ENCODE measurements around the gene PLIN4. TPM values are rescaled to one million over a fixed set of nuclear protein-coding genes. Genes with fewer than 3 reads are reported as not detected.

The PLIN4 gene
- total RNA-seq, 1 experiment from 2014 or later: 1.8 TPM

GRCh38 chr19:4556597-4557127 is 38.4 kb upstream of the PLIN4 start:
- peak; percentile 86 for DNase-seq (ENCODE audit: unreplicated experiment)
- POLR2A ChIA-PET: interaction anchor here (1.1 kb wide), 1 partner anchor 79 kb away, joined by 3 read pairs; no protein-coding TSS in a partner anchor
- Mint-ChIP-seq H3K27ac (ENCODE audit: low read depth, unreplicated experiment) (no peak overlapping the region), H3K4me3 (ENCODE audit: unreplicated experiment) (no peak overlapping the region), H3K4me1 (ENCODE audit: insufficient read depth, unreplicated experiment) (no peaks in the 10 kb centered on the region), H3K27me3 (ENCODE audit: insufficient read depth, unreplicated experiment) (peaks cover 19% of the 10 kb centered on the region), H3K9me3 (ENCODE audit: unreplicated experiment) (peaks cover 15% of the 10 kb centered on the region), H3K36me3 (ENCODE audit: insufficient read depth, unreplicated experiment) (no peaks in the 10 kb centered on the region)
- no peak for TF ChIP-seq CTCF (IDR thresholded peaks at IDR 0.05; ENCODE audit: unreplicated experiment)
- BruUV-seq (replicated peaks): no TSS peak
- intact Hi-C loops (cut with micrococcal nuclease): no loop called here
- CTCF ChIA-PET: interaction anchor here (0.6 to 1.8 kb wide), 6 partner anchors 10 to 80 kb away, joined by 3 to 7 read pairs (median 4); no protein-coding TSS in a partner anchor

- ChIA-PET POLR2A (interaction anchor here (1.1 kb wide), 1 partner anchor 80 kb away, joined by 3 read pairs; no protein-coding TSS in a partner anchor), CTCF (interaction anchor here (0.6 to 1.8 kb wide), 7 partner anchors 11 to 289 kb away, joined by 3 to 7 read pairs (median 4); no protein-coding TSS in a partner anchor)
- Mint-ChIP-seq H3K9me3 (ENCODE audit: unreplicated experiment) (peaks cover 15% of the 10 kb centered on the region), H3K27ac (ENCODE audit: low read depth, unreplicated experiment) (no peak overlapping the region), H3K4me3 (ENCODE audit: unreplicated experiment) (no peak overlapping the region), H3K36me3 (ENCODE audit: insufficient read depth, unreplicated experiment) (no peaks in the 10 kb centered on the region), H3K4me1 (ENCODE audit: insufficient read depth, unreplicated experiment) (no peaks in the 10 kb centered on the region), H3K27me3 (ENCODE audit: insufficient read depth, unreplicated experiment) (peaks cover 23% of the 10 kb centered on the region)
- BruUV-seq (replicated peaks): no TSS peak
- intact Hi-C loops (cut with micrococcal nuclease): no loop called here
- no peak for TF ChIP-seq CTCF (IDR thresholded peaks at IDR 0.05; ENCODE audit: unreplicated experiment)
- DNase-seq (ENCODE audit: unreplicated experiment): peak; percentile 66
These were observed 37.6 kb upstream of the PLIN4 start for GRCh38 chr19:4555657-4556561.

DNA sequence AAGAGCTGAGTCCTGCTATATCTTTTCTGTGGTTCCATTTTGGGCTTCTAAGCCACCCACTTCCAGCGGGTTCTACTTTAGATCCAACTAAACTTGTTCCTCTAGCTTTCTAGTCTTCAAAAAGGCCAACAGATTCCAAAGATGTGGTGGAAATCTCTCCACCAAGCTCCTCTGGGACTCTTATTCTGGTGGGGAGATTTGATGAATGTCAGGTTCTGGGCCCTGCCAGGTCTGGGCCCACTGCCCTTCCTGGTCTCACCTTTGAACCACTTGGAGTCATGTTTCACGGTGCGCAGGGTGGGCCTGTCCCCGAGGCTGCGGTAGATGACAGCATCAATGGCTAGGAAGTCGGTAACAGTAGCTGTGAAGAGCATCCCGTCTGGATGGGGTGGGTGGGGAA is 36.4 kb upstream of the PLIN4 start:
- no peaks in the 10 kb centered on the region for H3K4me1 Mint-ChIP-seq (ENCODE audit: insufficient read depth, unreplicated experiment)
- intact Hi-C loops (cut with micrococcal nuclease): no loop called here
- no TSS peak for BruUV-seq (replicated peaks)
- H3K9me3 Mint-ChIP-seq (ENCODE audit: unreplicated experiment): peaks cover 15% of the 10 kb centered on the region
- no peak overlapping the region for H3K27ac Mint-ChIP-seq (ENCODE audit: low read depth, unreplicated experiment)
- CTCF ChIA-PET: interaction anchor here (0.6 to 1.2 kb wide), 5 partner anchors 13 to 288 kb away, joined by 3 to 6 read pairs (median 3); no protein-coding TSS in a partner anchor
- H3K4me3 Mint-ChIP-seq (ENCODE audit: unreplicated experiment): no peak overlapping the region
- no peak for DNase-seq (ENCODE audit: unreplicated experiment)
- no peaks in the 10 kb centered on the region for H3K36me3 Mint-ChIP-seq (ENCODE audit: insufficient read depth, unreplicated experiment)
- peaks cover 23% of the 10 kb centered on the region for H3K27me3 Mint-ChIP-seq (ENCODE audit: insufficient read depth, unreplicated experiment)
- no peak for TF ChIP-seq CTCF (IDR thresholded peaks at IDR 0.05; ENCODE audit: unreplicated experiment)
- POLR2A ChIA-PET: interaction anchor here (0.6 kb wide), 1 partner anchor 99 kb away, joined by 3 read pairs; no protein-coding TSS in a partner anchor

DNA sequence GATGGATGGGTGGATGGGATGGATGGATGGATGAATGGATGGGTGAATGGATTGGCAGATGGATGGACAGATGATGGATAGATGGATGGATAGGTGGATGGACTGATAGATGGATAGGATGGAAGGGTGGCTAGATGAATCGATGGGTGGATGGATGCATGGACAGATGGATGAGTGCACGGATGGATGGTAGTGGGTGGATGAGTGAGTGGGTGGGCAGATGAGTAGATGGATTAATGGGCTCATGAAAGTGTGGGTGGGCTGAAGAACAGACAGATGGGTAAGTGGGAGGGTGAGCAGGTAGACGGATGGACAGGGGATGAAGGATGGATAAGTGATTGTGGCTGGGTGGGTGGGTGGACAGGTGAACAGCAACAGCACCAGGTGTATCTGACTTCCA is 35.5 kb upstream of the PLIN4 start:
- Mint-ChIP-seq H3K4me1 (ENCODE audit: insufficient read depth, unreplicated experiment) (no peaks in the 10 kb centered on the region), H3K27me3 (ENCODE audit: insufficient read depth, unreplicated experiment) (peaks cover 23% of the 10 kb centered on the region), H3K4me3 (ENCODE audit: unreplicated experiment) (no peak overlapping the region), H3K36me3 (ENCODE audit: insufficient read depth, unreplicated experiment) (no peaks in the 10 kb centered on the region), H3K9me3 (ENCODE audit: unreplicated experiment) (peaks cover 15% of the 10 kb centered on the region), H3K27ac (ENCODE audit: low read depth, unreplicated experiment) (no peak overlapping the region)
- DNase-seq (ENCODE audit: unreplicated experiment): no peak
- intact Hi-C loops (cut with micrococcal nuclease): no loop called here
- ChIA-PET POLR2A (no interaction called here), CTCF (no interaction called here)
- BruUV-seq (replicated peaks): no TSS peak
- TF ChIP-seq CTCF (IDR thresholded peaks at IDR 0.05; ENCODE audit: unreplicated experiment): no peak

All from MCF 10A (cell line).